BLaER1 (cell line): Measurements from ENCODE around the gene ZBTB3.
A peak's percentile ranks its signal among the peaks of the same experiment; 100 is the strongest.

ENCODE experiments used
- H3K27ac ChIP-seq: shearing (Covaris generic); formaldehyde crosslinking; 2 replicates; pipeline ENCODE4 v1.8.1; 2022
- H3K27me3 ChIP-seq: shearing (Covaris generic); formaldehyde crosslinking; 2 replicates; pipeline ENCODE4 v1.8.1; 2022
- H3K36me3 ChIP-seq: shearing (Covaris generic); formaldehyde crosslinking; 2 replicates; pipeline ENCODE4 v1.8.1; 2022
- H3K4me1 ChIP-seq: shearing (Covaris generic); formaldehyde crosslinking; 2 replicates; pipeline ENCODE4 v1.8.1; 2022
- H3K4me2 ChIP-seq: shearing (Covaris generic); formaldehyde crosslinking; 2 replicates; pipeline ENCODE4 v1.8.1; 2022
- H3K4me3 ChIP-seq: shearing (Covaris generic); formaldehyde crosslinking; 2 replicates; pipeline ENCODE4 v1.8.1; 2022
- H3K9ac ChIP-seq: shearing (Covaris generic); formaldehyde crosslinking; 2 replicates; pipeline ENCODE4 v1.8.1; 2022
- H3K9me3 ChIP-seq: shearing (Covaris generic); formaldehyde crosslinking; 2 replicates; pipeline ENCODE4 v1.8.1; 2022
- H4K20me1 ChIP-seq: shearing (Covaris generic); formaldehyde crosslinking; 2 replicates; pipeline ENCODE4 v1.8.1; 2022
- Cebpa-rat ChIP-seq: shearing (Covaris generic); IDR thresholded peaks from 2 replicates; pipeline ENCODE4 v1.8.1; 2022

ZBTB3 gene

GRCh38 chr11:62728171-62728988, 25.6 kb downstream of the ZBTB3 start, which contains the start of gene TTC9C:
TTC9C (plus strand) TSS chr11:62728486; CDS start chr11:62728849, 363 bp downstream.
- TF ChIP-seq Cebpa-rat: no peak
- Histone ChIP-seq H3K4me3 (peak within 1 kb of the TSS; percentile 99), H3K27me3 (no peaks in the 10 kb centered on the region), H3K4me1 (peaks cover 53% of the 10 kb centered on the region), H3K9me3 (no peaks in the 10 kb centered on the region), H3K4me2 (peak within 1 kb of the TSS; percentile 96), H3K36me3 (peaks cover 24% of the 10 kb centered on the region), H4K20me1 (peaks cover 66% of the 10 kb centered on the region), H3K9ac (peak within 1 kb of the TSS; percentile 98), H3K27ac (peak within 1 kb of the TSS; percentile 98)

- peak overlapping the region; percentile 98 for H3K9ac ChIP-seq
- no peaks in the 10 kb centered on the region for H3K9me3 ChIP-seq
- H3K27me3 ChIP-seq: no peaks in the 10 kb centered on the region
- peak overlapping the region; percentile 99 for H3K4me3 ChIP-seq
- peaks cover 56% of the 10 kb centered on the region for H3K4me1 ChIP-seq
- peak overlapping the region; percentile 96 for H3K4me2 ChIP-seq
- peak overlapping the region; percentile 98 for H3K27ac ChIP-seq
- H4K20me1 ChIP-seq: peaks cover 71% of the 10 kb centered on the region
- TF ChIP-seq Cebpa-rat: peak; percentile 74; the same call in 1 of the 2 replicates
- H3K36me3 ChIP-seq: peaks cover 24% of the 10 kb centered on the region
Measured at GRCh38 chr11:62727872-62728170, 26.1 kb downstream of the ZBTB3 start.

- peaks cover 71% of the 10 kb centered on the region for H4K20me1 ChIP-seq
- H3K27ac ChIP-seq: peak within 1 kb of the TSS; percentile 98
- no peaks in the 10 kb centered on the region for H3K27me3 ChIP-seq
- peaks cover 29% of the 10 kb centered on the region for H3K36me3 ChIP-seq
- no peaks in the 10 kb centered on the region for H3K9me3 ChIP-seq
- TF ChIP-seq Cebpa-rat: no peak
- peak within 1 kb of the TSS; percentile 96 for H3K4me2 ChIP-seq
- peaks cover 52% of the 10 kb centered on the region for H3K4me1 ChIP-seq
- H3K9ac ChIP-seq: peak within 1 kb of the TSS; percentile 98
- H3K4me3 ChIP-seq: peak within 1 kb of the TSS; percentile 99
Measured at GRCh38 chr11:62727165-62727871, 26.6 kb downstream of the ZBTB3 start, which contains the start of gene HNRNPUL2. HNRNPUL2 (minus strand) TSS chr11:62727457; CDS start chr11:62727156, 301 bp downstream.

GRCh38 chr11:62726915-62727164, 27.1 kb downstream of the ZBTB3 start:
- Histone ChIP-seq H3K4me3 (peak overlapping the region; percentile 99), H4K20me1 (peaks cover 73% of the 10 kb centered on the region), H3K36me3 (peaks cover 34% of the 10 kb centered on the region), H3K9ac (peak overlapping the region; percentile 98), H3K4me2 (peak overlapping the region; percentile 96), H3K9me3 (no peaks in the 10 kb centered on the region), H3K27me3 (no peaks in the 10 kb centered on the region), H3K27ac (peak overlapping the region; percentile 98), H3K4me1 (peaks cover 47% of the 10 kb centered on the region)
- no peak for TF ChIP-seq Cebpa-rat

GRCh38 chr11:62726156-62726914, 27.6 kb downstream of the ZBTB3 start:
- H3K27me3 ChIP-seq: no peaks in the 10 kb centered on the region
- H3K4me1 ChIP-seq: peaks cover 42% of the 10 kb centered on the region
- peaks cover 36% of the 10 kb centered on the region for H3K36me3 ChIP-seq
- peak overlapping the region; percentile 98 for H3K27ac ChIP-seq
- H3K4me2 ChIP-seq: peak overlapping the region; percentile 96
- peak overlapping the region; percentile 98 for H3K9ac ChIP-seq
- TF ChIP-seq Cebpa-rat: no peak
- H3K9me3 ChIP-seq: no peaks in the 10 kb centered on the region
- peak overlapping the region; percentile 99 for H3K4me3 ChIP-seq
- peaks cover 72% of the 10 kb centered on the region for H4K20me1 ChIP-seq

- H3K9me3 ChIP-seq: no peaks in the 10 kb centered on the region
- TF ChIP-seq Cebpa-rat: no peak
- H3K27me3 ChIP-seq: no peaks in the 10 kb centered on the region
- peak overlapping the region; percentile 98 for H3K9ac ChIP-seq
- H3K4me2 ChIP-seq: peak overlapping the region; percentile 96
- H3K4me1 ChIP-seq: peaks cover 35% of the 10 kb centered on the region
- H3K36me3 ChIP-seq: peaks cover 38% of the 10 kb centered on the region
- peak overlapping the region; percentile 98 for H3K27ac ChIP-seq
- peaks cover 66% of the 10 kb centered on the region for H4K20me1 ChIP-seq
- peak overlapping the region; percentile 99 for H3K4me3 ChIP-seq
Measured at GRCh38 chr11:62725646-62726045, 28.3 kb downstream of the ZBTB3 start.

GRCh38 chr11:62724171-62724570, 29.8 kb downstream of the ZBTB3 start:
- no peak for TF ChIP-seq Cebpa-rat
- H3K4me2 ChIP-seq: peak overlapping the region; percentile 96
- no peak overlapping the region for H3K27ac ChIP-seq
- H3K36me3 ChIP-seq: peaks cover 52% of the 10 kb centered on the region
- H4K20me1 ChIP-seq: peaks cover 59% of the 10 kb centered on the region
- peak overlapping the region; percentile 98 for H3K9ac ChIP-seq
- peak overlapping the region; percentile 99; the same call in 1 of the 2 replicates for H3K4me3 ChIP-seq
- no peaks in the 10 kb centered on the region for H3K9me3 ChIP-seq
- H3K27me3 ChIP-seq: no peaks in the 10 kb centered on the region
- H3K4me1 ChIP-seq: peaks cover 23% of the 10 kb centered on the region

GRCh38 chr11:62721994-62722393, 32.0 kb downstream of the ZBTB3 start:
- Histone ChIP-seq H3K27me3 (no peaks in the 10 kb centered on the region), H3K4me2 (no peak overlapping the region), H3K27ac (no peak overlapping the region), H4K20me1 (peaks cover 79% of the 10 kb centered on the region), H3K9me3 (no peaks in the 10 kb centered on the region), H3K9ac (no peak overlapping the region; the same call in 1 of the 2 replicates), H3K4me1 (peaks cover 23% of the 10 kb centered on the region), H3K36me3 (peaks cover 74% of the 10 kb centered on the region), H3K4me3 (no peak overlapping the region)
- no peak for TF ChIP-seq Cebpa-rat

GRCh38 chr11:62719302-62719978, 34.5 kb downstream of the ZBTB3 start:
- peaks cover 98% of the 10 kb centered on the region for H3K36me3 ChIP-seq
- no peak for TF ChIP-seq Cebpa-rat

More at GRCh38 chr11:62719302-62719978, 34.5 kb downstream of the ZBTB3 start:
- peaks cover 66% of the 10 kb centered on the region for H4K20me1 ChIP-seq
- peaks cover 13% of the 10 kb centered on the region for H3K4me1 ChIP-seq
- no peaks in the 10 kb centered on the region for H3K9me3 ChIP-seq
- H3K27me3 ChIP-seq: no peaks in the 10 kb centered on the region
- no peak overlapping the region for H3K9ac ChIP-seq
- H3K27ac ChIP-seq: no peak overlapping the region
- H3K4me3 ChIP-seq: no peak overlapping the region
- H3K4me2 ChIP-seq: no peak overlapping the region
